GM18858 (cell line): ENCODE results near the gene AK9.
"Not testable (repeated sequence)": the region's sequence is repeated elsewhere in the genome, so short reads cannot be mapped to it uniquely, and the experiment has no call there.

Experiments
- ATAC-seq: cut with Tn5 transposase; IDR thresholded peaks from one replicate; pipeline ENCODE4 v1.9.1; 2021; ENCODE audit not compliant: unreplicated experiment

The AK9 gene

DNA sequence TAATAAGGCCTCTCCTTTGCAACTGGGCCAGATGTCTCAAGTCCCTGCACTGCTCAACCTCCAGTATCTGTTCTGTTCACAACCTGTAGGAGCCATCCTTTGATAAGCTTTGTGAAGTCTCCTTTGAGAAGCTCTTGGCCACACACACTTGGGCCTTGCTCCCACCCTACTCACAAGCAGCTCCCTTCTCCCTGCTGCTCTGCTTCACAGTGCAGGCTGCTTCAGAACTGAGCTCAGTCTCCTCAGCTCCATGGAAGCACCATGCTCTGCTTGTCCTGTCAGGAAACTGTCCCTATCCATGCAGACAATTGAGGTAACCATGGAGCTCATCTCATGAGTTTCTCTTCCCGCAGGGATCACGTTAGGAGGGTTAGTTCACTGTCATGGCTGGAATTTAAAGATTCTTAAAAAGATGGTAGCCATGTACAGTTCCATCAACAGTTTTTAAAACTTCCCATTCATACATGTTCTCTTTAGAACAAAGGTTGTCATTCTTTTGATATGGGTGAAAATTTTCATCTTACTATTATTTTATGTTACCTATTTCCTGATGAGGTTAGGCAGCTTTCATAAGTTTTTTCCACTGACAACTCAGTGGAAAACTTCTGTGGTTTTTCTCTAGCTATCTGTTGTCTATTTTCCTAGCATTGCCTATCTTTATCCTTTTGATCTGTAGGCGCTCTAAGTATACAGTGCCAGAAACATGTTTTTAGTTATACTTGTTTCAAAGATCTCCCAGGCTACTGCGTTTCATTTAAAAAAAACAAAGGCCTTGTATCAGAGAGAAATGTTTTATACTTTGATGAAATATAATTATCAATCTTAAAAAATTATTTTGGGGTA, 62.6 kb downstream of the AK9 start:
- no peak for ATAC-seq

DNA sequence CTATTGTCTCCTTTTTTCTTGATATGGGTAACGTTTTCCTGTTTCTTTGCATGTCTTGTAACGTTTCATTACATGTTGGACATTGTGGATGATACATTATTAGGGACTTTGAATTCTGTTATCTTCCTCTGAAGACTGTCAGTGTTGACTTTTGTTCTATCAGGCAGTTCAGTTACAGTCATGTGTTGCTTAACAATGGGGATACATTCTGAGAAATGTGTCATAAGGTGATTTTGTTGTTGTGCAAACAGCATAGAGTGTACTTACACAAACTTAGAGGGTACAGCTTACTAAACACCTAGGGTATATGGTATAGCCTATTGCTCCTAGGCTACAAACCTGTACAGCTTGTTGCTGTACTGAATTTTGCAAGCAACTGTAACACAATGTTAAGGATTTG, 64.7 kb downstream of the AK9 start:
- no peak for ATAC-seq

DNA sequence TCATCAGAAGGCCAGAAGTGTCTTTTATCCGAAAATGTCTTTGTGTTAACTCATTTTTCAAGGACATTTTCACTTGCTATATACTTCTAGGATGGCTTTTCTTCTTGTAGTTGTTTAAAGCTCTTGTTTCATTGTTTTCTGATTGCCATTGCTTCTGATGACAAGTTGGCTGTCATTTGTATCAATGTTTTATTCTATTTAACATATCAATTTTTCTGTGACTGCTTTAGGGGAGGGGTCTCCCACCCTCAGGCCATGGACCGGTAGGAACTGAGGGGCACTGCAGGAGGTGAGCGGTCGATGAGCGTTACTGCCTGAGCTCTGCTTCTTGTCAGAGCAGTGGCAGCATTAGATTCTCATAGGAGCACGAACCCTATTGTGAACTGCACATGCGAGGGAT, 65.8 kb downstream of the AK9 start:
- ATAC-seq: no peak

DNA sequence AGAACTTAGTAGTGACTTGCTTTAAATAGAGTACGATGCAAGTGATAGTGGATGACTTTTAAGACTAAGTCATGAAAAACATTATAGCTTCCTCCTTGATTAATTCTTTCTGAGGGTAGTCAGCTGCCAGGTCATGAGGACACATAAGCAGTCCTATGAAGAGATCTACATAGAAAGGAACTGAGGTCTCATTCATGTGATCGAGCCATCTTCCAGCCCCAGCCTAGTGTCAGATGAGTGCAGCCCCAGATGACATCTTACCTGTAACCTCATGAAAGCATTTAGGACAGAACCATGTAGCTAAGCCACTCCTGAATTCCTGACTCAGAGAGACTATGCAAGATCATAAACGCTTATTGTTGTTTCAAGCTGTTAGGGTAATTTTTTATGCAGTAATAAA, 67.7 kb downstream of the AK9 start:
- ATAC-seq: no peak

GRCh38 chr6:109612268-109612667, 78.7 kb downstream of the AK9 start:
- ATAC-seq: no peak

DNA sequence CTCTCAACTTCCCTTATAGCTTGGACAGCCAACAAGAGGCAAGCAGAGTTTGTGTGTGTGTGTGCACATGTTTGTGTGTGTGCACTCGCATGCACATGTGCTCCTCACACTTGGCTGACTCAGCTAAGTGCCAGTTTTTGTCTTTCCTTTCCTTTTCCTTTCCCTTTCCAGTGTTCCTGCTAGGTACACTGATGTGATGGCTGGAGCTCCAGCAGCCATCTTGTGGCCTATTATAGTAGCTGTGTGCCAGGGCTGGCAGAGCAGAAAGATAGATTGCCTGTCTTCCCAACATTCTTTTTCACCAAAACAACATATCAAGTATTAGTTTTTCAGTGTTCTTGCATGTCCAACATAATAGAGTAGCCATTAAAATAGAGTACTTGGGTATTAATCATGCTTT, 79.5 kb downstream of the AK9 start:
- ATAC-seq: no peak

DNA sequence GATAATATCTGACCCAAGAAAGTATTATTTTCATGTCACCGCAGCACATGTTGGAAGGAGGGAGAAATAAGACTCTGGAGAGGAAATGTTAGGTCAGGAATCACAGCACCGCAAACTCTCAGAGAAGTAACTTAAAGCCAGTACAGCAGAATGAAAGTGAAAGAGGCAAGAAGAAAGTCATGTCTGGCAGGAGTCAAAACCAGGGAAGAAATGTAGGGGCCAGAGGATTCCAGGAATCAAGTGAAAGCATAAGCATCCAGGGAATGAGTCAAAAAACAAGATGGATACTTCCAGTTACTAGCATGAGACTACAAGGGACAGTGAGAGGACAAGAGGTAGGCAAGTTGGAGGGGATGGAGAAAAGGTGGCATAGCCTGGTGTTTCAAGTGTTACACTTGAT, 80.4 kb downstream of the AK9 start:
- no peak for ATAC-seq

- ATAC-seq: no peak
These were observed 81.3 kb downstream of the AK9 start for GRCh38 chr6:109609737-109610136.

DNA sequence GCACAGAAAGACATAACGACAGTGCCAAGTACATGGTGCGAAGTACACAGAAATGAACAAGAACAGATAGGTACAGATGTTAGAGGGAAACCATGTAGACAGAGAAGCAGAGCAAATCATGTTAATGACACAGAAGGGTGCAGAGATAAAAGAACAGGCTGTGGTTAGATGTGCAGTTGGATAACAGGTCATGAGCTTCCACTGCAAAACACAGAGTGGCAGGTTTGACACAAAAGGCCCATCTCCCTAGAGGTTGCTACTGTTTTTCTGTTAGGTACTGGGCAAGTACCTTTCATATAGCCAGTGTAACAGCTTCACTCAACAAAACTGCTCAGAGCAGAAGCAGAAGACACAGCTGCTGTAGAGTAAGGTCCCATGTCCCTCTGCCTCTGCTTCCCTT, 84.6 kb downstream of the AK9 start:
- ATAC-seq: no peak

DNA sequence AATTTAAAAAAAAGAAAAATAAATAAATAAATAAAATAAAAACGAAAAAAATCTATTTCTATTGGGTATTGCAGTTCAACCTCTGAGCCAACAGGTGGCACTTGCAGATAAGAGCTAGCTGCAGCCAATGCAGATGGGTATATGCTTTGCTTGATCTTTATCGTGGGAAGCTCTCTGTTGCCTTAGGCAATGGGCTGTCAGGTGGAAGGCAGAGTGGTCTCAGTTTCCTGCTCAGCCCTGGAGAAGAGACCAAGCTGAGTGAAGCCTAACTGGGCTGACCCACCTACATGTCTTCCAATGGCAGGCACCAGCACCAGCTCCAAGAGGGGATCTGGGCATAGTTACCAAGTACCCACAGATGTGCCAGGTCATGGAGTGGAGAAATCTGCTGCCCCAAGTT, 95.0 kb downstream of the AK9 start:
- ATAC-seq: no peak

GRCh38 chr6:109580519-109580918, 110.5 kb downstream of the AK9 start:
- ATAC-seq: no peak

GRCh38 chr6:109579361-109579760, 111.6 kb downstream of the AK9 start:
- peak; percentile 88 for ATAC-seq

GRCh38 chr6:109569901-109570300, 121.1 kb downstream of the AK9 start:
- not testable (repeated sequence) for ATAC-seq

- ATAC-seq: no peak
These were observed 129.2 kb downstream of the AK9 start for GRCh38 chr6:109561844-109562243.

GRCh38 chr6:109531446-109531845, 159.6 kb downstream of the AK9 start:
- no peak for ATAC-seq

DNA sequence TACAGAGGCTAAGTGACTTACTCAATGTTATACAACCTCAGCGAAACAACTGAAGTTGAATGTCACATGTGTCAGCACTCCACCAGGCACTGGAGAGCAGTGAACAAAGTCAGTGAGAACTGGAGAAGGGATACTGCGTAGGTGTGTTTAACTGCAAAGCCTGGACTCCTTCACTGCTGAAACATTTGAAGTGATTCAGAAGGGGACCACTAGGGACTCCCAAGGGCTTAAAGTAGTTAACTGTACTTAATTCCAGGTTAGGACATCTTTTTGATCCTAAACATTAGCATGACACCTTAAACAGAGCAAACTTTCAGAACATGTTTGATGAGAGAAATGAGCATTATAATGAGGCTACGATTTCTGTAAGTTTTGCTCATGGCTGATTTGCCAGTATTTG, 163.0 kb downstream of the AK9 start:
- ATAC-seq: no peak

DNA sequence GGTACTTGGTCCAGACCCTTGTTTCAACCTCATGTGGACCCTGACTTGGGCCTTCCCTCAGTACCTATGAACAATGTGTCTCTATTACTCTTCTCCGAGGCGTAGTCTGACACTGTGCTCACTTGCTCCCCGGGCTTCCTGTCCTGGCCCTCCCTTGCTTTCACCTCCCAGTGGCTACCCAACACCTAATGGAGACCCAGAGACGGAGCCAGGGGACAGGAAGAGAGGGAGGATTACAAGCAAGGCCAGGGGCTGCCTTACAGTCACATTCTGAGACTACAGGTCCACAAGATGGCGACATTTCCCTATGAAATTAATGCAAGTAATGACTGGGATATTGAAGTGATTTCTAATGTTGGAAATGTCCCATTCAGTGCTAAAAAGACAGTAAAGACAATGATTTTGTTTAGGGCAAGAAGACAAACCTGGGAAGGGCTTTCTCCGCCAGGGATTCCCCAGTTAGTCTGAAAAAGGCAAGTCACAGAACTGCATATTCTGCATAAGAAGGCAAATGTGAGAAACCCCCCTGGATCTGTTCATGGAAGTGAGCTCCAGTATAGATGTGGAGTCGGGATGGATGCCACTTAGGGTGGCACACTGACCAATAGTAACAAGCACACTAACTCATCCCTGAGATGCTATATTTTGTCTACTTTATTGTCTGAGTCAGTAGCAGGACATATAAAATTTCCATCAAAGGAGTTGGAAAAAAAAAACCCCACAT, 163.9 kb downstream of the AK9 start:
- no peak for ATAC-seq

DNA sequence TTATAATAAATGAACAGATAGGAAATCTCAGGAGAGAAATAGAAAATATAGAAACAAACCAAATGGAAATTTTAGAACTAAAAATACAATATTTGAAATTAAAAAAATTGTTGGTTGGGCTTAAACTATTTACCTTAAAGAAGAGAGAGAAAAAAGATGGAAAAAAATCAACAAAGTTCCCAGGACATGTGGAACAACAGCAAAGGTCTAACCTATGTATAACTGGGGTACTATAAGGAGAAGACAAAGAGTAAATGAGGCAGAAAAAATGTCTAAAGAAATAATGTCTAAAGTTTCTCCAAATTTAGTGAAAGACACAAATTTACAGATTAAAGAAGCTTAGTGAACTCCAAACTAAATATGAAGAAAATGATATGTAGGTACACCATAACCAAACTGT, 166.9 kb downstream of the AK9 start:
- ATAC-seq: no peak

- ATAC-seq: no peak
These were observed 167.5 kb downstream of the AK9 start for GRCh38 chr6:109523478-109523877.

GRCh38 chr6:109521080-109521479, 169.9 kb downstream of the AK9 start:
- ATAC-seq: no peak

DNA sequence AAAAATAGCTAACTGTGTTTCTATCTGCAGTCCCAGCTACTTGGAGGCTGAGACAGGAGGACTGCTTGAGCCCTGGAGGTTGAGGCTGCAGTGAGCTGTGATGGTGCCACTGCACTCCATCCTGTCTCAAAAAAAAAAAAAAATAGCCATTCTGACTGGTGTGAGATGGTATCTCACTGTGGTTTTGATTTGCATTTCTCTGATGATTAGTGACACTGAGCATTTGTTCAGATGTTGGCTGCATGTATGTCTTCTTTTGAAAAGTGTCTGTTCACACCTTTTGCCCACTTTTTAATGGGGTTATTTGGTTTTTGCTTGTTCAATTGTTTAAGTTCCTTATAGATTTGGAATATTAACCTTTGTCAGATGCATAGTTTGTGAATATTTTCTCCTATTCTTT, 171.4 kb downstream of the AK9 start:
- not testable (repeated sequence) for ATAC-seq

- ATAC-seq: no peak
These were observed 174.1 kb downstream of the AK9 start for GRCh38 chr6:109516929-109517328.
